Epithelial cell of esophagus (primary cell): ENCODE measurements around the gene NR1H2.

Experiments used
- DNase-seq: peaks from one replicate; pipeline ENCODE4 v3.0.0; 2010; ENCODE audit warnings: low read depth
- H3K4me3 ChIP-seq: 2 replicates; pipeline ENCODE4 v1.5.1; 2011; ENCODE audit warnings: mild to moderate bottlenecking, low read length, control low read depth
- CTCF ChIP-seq: IDR thresholded peaks from 2 replicates; pipeline ENCODE4 v1.5.1; 2011; ENCODE audit warnings: low read depth, mild to moderate bottlenecking, low read length, control low read depth, inconsistent platforms; ENCODE audit not compliant: insufficient read depth; ENCODE audit errors: missing control alignments

The NR1H2 gene

GRCh38 chr19:50362656-50363424, 13.4 kb upstream of the NR1H2 start:
- no peak overlapping the region for H3K4me3 ChIP-seq
- DNase-seq = peak; percentile 30
- TF ChIP-seq CTCF = no peak

GRCh38 chr19:50365434-50366306, 10.6 kb upstream of the NR1H2 start, which contains the start of gene NAPSA:
Gene NAPSA, minus strand, starts transcription at chr19:50365639. Its CDS starts 18 bp downstream, at chr19:50365621.
- no peak for TF ChIP-seq CTCF
- no peak within 1 kb of the TSS for H3K4me3 ChIP-seq
- no peak for DNase-seq

- peak overlapping the region; percentile 78 for H3K4me3 ChIP-seq
- DNase-seq = peak; percentile 78
- peak; percentile 78 for TF ChIP-seq CTCF
These were observed 7.3 kb upstream of the NR1H2 start for GRCh38 chr19:50368649-50369570.

GRCh38 chr19:50371914-50372475, 4.3 kb upstream of the NR1H2 start:
- no peak overlapping the region for H3K4me3 ChIP-seq
- no peak for TF ChIP-seq CTCF
- peak; percentile 26 for DNase-seq

GRCh38 chr19:50377051-50377461, 799 bp downstream of the NR1H2 start:
- peak; percentile 37 for DNase-seq
- TF ChIP-seq CTCF = no peak
- H3K4me3 ChIP-seq = peak overlapping the region; percentile 15

GRCh38 chr19:50377517-50377916, 1.3 kb downstream of the NR1H2 start:
- no peak overlapping the region for H3K4me3 ChIP-seq
- no peak for DNase-seq
- no peak for TF ChIP-seq CTCF
